Measurements from ENCODE around the gene SLC23A1.

SLC23A1 gene

GRCh38 chr5:139419226-139420192 is 36.4 kb upstream of the SLC23A1 start:
- Histone ChIP-seq H3K4me3 (replicated peaks; ENCODE audit: insufficient read depth, low read length) (no peak overlapping the region), H3K27ac (replicated peaks) (no peak overlapping the region), H3K27me3 (ENCODE audit: insufficient read depth, poor library complexity, severe bottlenecking) (no peaks in the 10 kb centered on the region)
- no peak for TF ChIP-seq REST (IDR thresholded peaks at IDR 0.05; ENCODE audit: insufficient replicate concordance, low read depth)
- TF ChIP-seq GABPA (IDR thresholded peaks at IDR 0.05; ENCODE audit: low read depth), result no peak
- DNase-seq (ENCODE audit: low read depth in 1 of 2, low spot score in 1 of 2), result no peak

GRCh38 chr5:139418793-139419192 is 35.7 kb upstream of the SLC23A1 start:
- no peak for DNase-seq (ENCODE audit: low read depth in 1 of 2, low spot score in 1 of 2)
- Histone ChIP-seq H3K27me3 (ENCODE audit: insufficient read depth, poor library complexity, severe bottlenecking) (no peaks in the 10 kb centered on the region), H3K4me3 (replicated peaks; ENCODE audit: insufficient read depth, low read length) (no peak overlapping the region), H3K27ac (replicated peaks) (no peak overlapping the region)
- TF ChIP-seq REST (IDR thresholded peaks at IDR 0.05; ENCODE audit: insufficient replicate concordance, low read depth) (no peak), GABPA (IDR thresholded peaks at IDR 0.05; ENCODE audit: low read depth) (no peak), SPI1 (IDR thresholded peaks at IDR 0.05; ENCODE audit: borderline replicate concordance, low read depth) (no peak), POLR2AphosphoS5 (IDR thresholded peaks at IDR 0.05; ENCODE audit: low read depth) (no peak), CTCF (IDR thresholded peaks at IDR 0.05; ENCODE audit: insufficient read depth, low read length) (no peak)

GRCh38 chr5:139417214-139417613 is 34.1 kb upstream of the SLC23A1 start:
- no peaks in the 10 kb centered on the region for H3K27me3 ChIP-seq (ENCODE audit: insufficient read depth, poor library complexity, severe bottlenecking)
- TF ChIP-seq CTCF (IDR thresholded peaks at IDR 0.05; ENCODE audit: insufficient read depth, low read length) (no peak), REST (IDR thresholded peaks at IDR 0.05; ENCODE audit: insufficient replicate concordance, low read depth) (no peak), POLR2AphosphoS5 (IDR thresholded peaks at IDR 0.05; ENCODE audit: low read depth) (no peak), GABPA (IDR thresholded peaks at IDR 0.05; ENCODE audit: low read depth) (no peak), SPI1 (IDR thresholded peaks at IDR 0.05; ENCODE audit: borderline replicate concordance, low read depth) (no peak)
- DNase-seq (ENCODE audit: low read depth in 1 of 2, low spot score in 1 of 2), result no peak
- no peak overlapping the region for H3K27ac ChIP-seq (replicated peaks)
- H3K4me3 ChIP-seq (replicated peaks; ENCODE audit: insufficient read depth, low read length), result no peak overlapping the region

Measured in HL-60 (cell line).